Adrenal gland (tissue), 12 donors: ENCODE results near the gene OPCML. TPM values are rescaled to one million over a fixed set of nuclear protein-coding genes. Genes with fewer than 3 reads are reported as not detected.

ENCODE experiments used
- DNase-seq, 7 donors: peaks; one replicate each; pipeline ENCODE4 v3.0.0-alpha.2; 2019 to 2020
- H3K27ac ChIP-seq, 5 donors: fragments of 200-600 bp; sonication (generic) in 4 of 5; 1 replicate in 3 of 5; 2 replicates in 2 of 5; pipeline versions ENCODE4 v1.5.1 to v1.8.0; 2016 to 2020; ENCODE audit warnings: mild to moderate bottlenecking in 1 of 5
- H3K27me3 ChIP-seq: fragments of 200-600 bp; 2 replicates; pipeline ENCODE4 v1.8.0; 2021
- H3K36me3 ChIP-seq, 2 donors: fragments of 200-600 bp; replicated peaks in 1 of 2; 1 replicate in 1 of 2; 2 replicates in 1 of 2; pipeline versions ENCODE4 v1.5.1 to v1.8.0; 2018 to 2022
- H3K4me1 ChIP-seq, 2 donors: fragments of 200-600 bp; replicated peaks in 1 of 2; 1 replicate in 1 of 2; 2 replicates in 1 of 2; pipeline versions ENCODE4 v1.5.1 to v1.8.0; 2018 to 2021
- H3K4me3 ChIP-seq, 4 donors: fragments of 200-600 bp; sonication (generic) in 3 of 4; one replicate each; pipeline ENCODE4 v1.5.1; 2016 to 2018
- H3K9me3 ChIP-seq, 3 donors: fragments of 200-600 bp; sonication (generic) in 1 of 3; replicated peaks in 1 of 3; 1 replicate in 2 of 3; 2 replicates in 1 of 3; pipeline versions ENCODE4 v1.5.1 to v1.8.0; 2016 to 2021
- CTCF ChIP-seq, 6 experiments: fragments of 450-650 bp in 4 of 6; fragments of 200-600 bp in 2 of 6; sonication (generic) in 1 of 6; IDR thresholded peaks; 1 replicate in 5 of 6; 2 replicates in 1 of 6; pipeline versions ENCODE4 v1.5.1 to v1.8.0; 2016 to 2021; ENCODE audit warnings: antibody characterized with exemption in 6 of 6, mild to moderate bottlenecking in 2 of 6, moderate library complexity in 1 of 6
- POLR2A ChIP-seq, 2 donors: fragments of 450-650 bp; IDR thresholded peaks; one replicate each; pipeline ENCODE4 v1.6.1; 2017; ENCODE audit warnings: antibody characterized with exemption in 2 of 2, mild to moderate bottlenecking in 2 of 2, moderate library complexity in 1 of 2
- WGBS, 4 donors: extraction: QIAGEN DNeasy Blood & Tissue Kit in 2 of 4; methylation state at CpG; one replicate each; pipeline versions ENCODE4 v1.1.5 to v1.1.7; 2013 to 2017; 5-methylcytosine and 5-hydroxymethylcytosine counted together
- intact Hi-C, 2 donors: fragments of 100-400 bp; cut with DNase I; formaldehyde crosslinking; loops; one replicate each; pipeline versions ENCODE4 v1.14.1 to v1.15.0; 2022 to 2023
- polyA plus RNA-seq, 3 donors: library from polyadenylated mRNA; stranded (reverse); fragments of 200-250 nt in 2 of 3; fragments of 350-450 nt in 1 of 3; fragmentation: Illumina TruSeq in 1 of 3; extraction: RNeasy Lipid Tissue Mini Kit (QIAGEN cat#74804) in 1 of 3; gene quantifications; one replicate each; pipeline ENCODE4 v1.2.3, GENCODE V29; 2013 to 2014
- total RNA-seq, 9 donors: library from RNA; depleted of rRNA in 4 of 9; stranded (reverse); fragments of >200 nt in 4 of 9; fragments of 120-200 nt in 1 of 9; fragmentation: NEBNext Ultra II Directional in 1 of 9; extraction: Animal tissue kit (Norgen Biotek cat#: 25700) in 1 of 9; gene quantifications; one replicate each; pipeline versions ENCODE4 v1.1.0 to v1.2.4, GENCODE V29; 2013 to 2023
- donor health status: healthy with polysubstance abuse.
- donor health status: Bipolar disorder and iron deficiency.
- donor health status: DM: yes; HTN: yes; CAD: no.
- donor health status: DM: no; HTN: no; CAD: no.
- donor health status: DM: no; HTN: no; CAD: no.
- donor health status: DM: yes; HTN: yes; CAD: no.

The OPCML gene
- total and polyA plus RNA-seq, 12 donors = 0.10 to 5.5 (median 0.72) TPM; not detected in 5

GRCh38 chr11:132895340-132895739 lies 637.0 kb downstream of the OPCML start:
- TF ChIP-seq POLR2A (IDR thresholded peaks at IDR 0.05) (no peak), CTCF (IDR thresholded peaks at IDR 0.05) (no peak)
- Histone ChIP-seq H3K4me3 (no peak overlapping the region), H3K4me1 (no peaks in the 10 kb centered on the region), H3K27me3 (no peaks in the 10 kb centered on the region), H3K27ac (no peak overlapping the region), H3K9me3 (no peaks in the 10 kb centered on the region), H3K36me3 (no peaks in the 10 kb centered on the region)
- intact Hi-C loops = no loop called here
- 73 to 91% (median 81%) methylated on average over 3 of the region's 3 CpGs for WGBS, 4 donors
- no peak for DNase-seq

GRCh38 chr11:132894606-132895005 lies 637.7 kb downstream of the OPCML start:
- Histone ChIP-seq H3K4me3 (no peak overlapping the region), H3K27me3 (no peaks in the 10 kb centered on the region), H3K9me3 (no peaks in the 10 kb centered on the region), H3K36me3 (no peaks in the 10 kb centered on the region), H3K27ac (no peak overlapping the region), H3K4me1 (no peaks in the 10 kb centered on the region)
- 80 to 100% (median 88%) methylated on average over 1 of the region's 1 CpG for WGBS, 4 donors
- TF ChIP-seq CTCF (IDR thresholded peaks at IDR 0.05) (no peak), POLR2A (IDR thresholded peaks at IDR 0.05) (no peak)
- no peak for DNase-seq
- intact Hi-C loops = no loop called here

GRCh38 chr11:132892876-132893275 lies 639.4 kb downstream of the OPCML start:
- no peak for DNase-seq
- WGBS, 4 donors = 73 to 92% (median 79%) methylated on average over 5 of the region's 5 CpGs
- intact Hi-C loops = no loop called here

GRCh38 chr11:132888226-132888625 lies 644.1 kb downstream of the OPCML start:
- no peak for TF ChIP-seq CTCF (IDR thresholded peaks at IDR 0.05)
- no peak for TF ChIP-seq POLR2A (IDR thresholded peaks at IDR 0.05)
- Histone ChIP-seq H3K27me3 (no peaks in the 10 kb centered on the region), H3K27ac (no peak overlapping the region), H3K4me1 (no peaks in the 10 kb centered on the region), H3K9me3 (no peaks in the 10 kb centered on the region), H3K36me3 (no peaks in the 10 kb centered on the region), H3K4me3 (no peak overlapping the region)
- DNase-seq = peak in 3 of 7 donors; percentile 12 to 52 (median 14)
- WGBS, 4 donors = 40 to 51% (median 43%) methylated on average over 6 of the region's 6 CpGs
- intact Hi-C loops = no loop called here

More at GRCh38 chr11:132892876-132893275, 639.4 kb downstream of the OPCML start:
- Histone ChIP-seq H3K4me1 (no peaks in the 10 kb centered on the region), H3K9me3 (no peaks in the 10 kb centered on the region), H3K27me3 (no peaks in the 10 kb centered on the region), H3K27ac (no peak overlapping the region), H3K4me3 (no peak overlapping the region), H3K36me3 (no peaks in the 10 kb centered on the region)
- TF ChIP-seq POLR2A (IDR thresholded peaks at IDR 0.05) (no peak), CTCF (IDR thresholded peaks at IDR 0.05) (no peak)
